Nasal cavity respiratory epithelium epithelial cell of viscerocranial mucosa (primary cell): ENCODE data around the gene TRIM42. TPM values are rescaled to one million over a fixed set of nuclear protein-coding genes. Genes with fewer than 3 reads are reported as not detected.

ENCODE experiments used
- total RNA-seq: library from RNA; depleted of rRNA; stranded (reverse); fragments of >200 nt; gene quantifications from 2 replicates; pipeline ENCODE4 v1.2.3, GENCODE V29; 2014

TRIM42 gene
- not detected in 2 replicates for total RNA-seq

DNA sequence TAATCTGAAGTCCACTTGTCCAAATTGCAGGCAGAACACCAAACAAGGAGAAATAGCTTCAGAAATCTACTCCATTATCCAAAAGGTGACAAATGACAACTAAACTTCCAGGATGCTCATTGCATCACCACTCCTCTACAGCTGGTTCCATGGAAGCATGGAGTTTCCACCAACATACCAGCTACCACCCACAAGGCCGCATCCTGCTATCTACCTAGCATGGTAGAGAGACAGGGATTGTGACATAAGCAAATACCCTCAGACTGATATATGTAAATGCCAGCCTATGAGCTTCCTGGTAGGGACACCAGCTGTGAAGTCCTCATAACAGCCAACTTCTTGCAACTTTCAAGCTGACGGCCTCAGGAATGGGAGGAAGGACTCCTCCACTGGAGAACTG is at the start of gene TRIM42:
TRIM42 (plus strand) TSS at position 301 of the 400 bp plus-strand sequence. CDS start 166 bp downstream, outside the sequence.

